HUES64 (cell line): ENCODE results near the gene ITPR3. TPM values are rescaled to one million over a fixed set of nuclear protein-coding genes. Genes with fewer than 3 reads are reported as not detected.
A peak's percentile ranks its signal among the peaks of the same experiment; 100 is the strongest.

Experiments
- H3K27ac ChIP-seq: 2 replicates; pipeline ENCODE4 v1.7.0; 2013; ENCODE audit warnings: low read depth, low read length, inconsistent platforms
- H3K27me3 ChIP-seq: 2 replicates; pipeline ENCODE4 v1.6.1; 2013; ENCODE audit warnings: mild to moderate bottlenecking, low read length; ENCODE audit not compliant: insufficient read depth
- H3K36me3 ChIP-seq: 2 replicates; pipeline ENCODE4 v1.6.1; 2013; ENCODE audit warnings: mild to moderate bottlenecking, low read length; ENCODE audit not compliant: insufficient read depth
- H3K4me1 ChIP-seq: 2 replicates; pipeline ENCODE4 v1.6.1; 2013; ENCODE audit warnings: mild to moderate bottlenecking, low read length, moderate library complexity; ENCODE audit not compliant: insufficient read depth
- H3K4me3 ChIP-seq: 2 replicates; pipeline ENCODE4 v1.5.1; 2013; ENCODE audit warnings: mild to moderate bottlenecking, low read length, moderate library complexity
- H3K9ac ChIP-seq: 2 replicates; pipeline ENCODE4 v1.6.1; 2013; ENCODE audit warnings: mild to moderate bottlenecking, low read depth, low read length
- H3K9me3 ChIP-seq: 2 replicates; pipeline ENCODE4 v1.6.1; 2013; ENCODE audit warnings: low read depth, low read length; ENCODE audit not compliant: insufficient read depth
- WGBS: fragments of 150-250, 120-280 bp; methylation state at CpG from one replicate; pipeline ENCODE4 v1.1.7; 2013; ENCODE audit warnings: missing lambda C conversion rate; 5-methylcytosine and 5-hydroxymethylcytosine counted together
- polyA plus RNA-seq, 2 experiments: library from polyadenylated mRNA; stranded (reverse); fragments of 50-300 nt; gene quantifications; one replicate each; pipeline ENCODE4 v1.2.3, GENCODE V29; 2013

The ITPR3 gene
- polyA plus RNA-seq (2013, experiment 1 of 2): 11.4 TPM
- polyA plus RNA-seq (2013, experiment 2 of 2): 12.3 TPM

DNA sequence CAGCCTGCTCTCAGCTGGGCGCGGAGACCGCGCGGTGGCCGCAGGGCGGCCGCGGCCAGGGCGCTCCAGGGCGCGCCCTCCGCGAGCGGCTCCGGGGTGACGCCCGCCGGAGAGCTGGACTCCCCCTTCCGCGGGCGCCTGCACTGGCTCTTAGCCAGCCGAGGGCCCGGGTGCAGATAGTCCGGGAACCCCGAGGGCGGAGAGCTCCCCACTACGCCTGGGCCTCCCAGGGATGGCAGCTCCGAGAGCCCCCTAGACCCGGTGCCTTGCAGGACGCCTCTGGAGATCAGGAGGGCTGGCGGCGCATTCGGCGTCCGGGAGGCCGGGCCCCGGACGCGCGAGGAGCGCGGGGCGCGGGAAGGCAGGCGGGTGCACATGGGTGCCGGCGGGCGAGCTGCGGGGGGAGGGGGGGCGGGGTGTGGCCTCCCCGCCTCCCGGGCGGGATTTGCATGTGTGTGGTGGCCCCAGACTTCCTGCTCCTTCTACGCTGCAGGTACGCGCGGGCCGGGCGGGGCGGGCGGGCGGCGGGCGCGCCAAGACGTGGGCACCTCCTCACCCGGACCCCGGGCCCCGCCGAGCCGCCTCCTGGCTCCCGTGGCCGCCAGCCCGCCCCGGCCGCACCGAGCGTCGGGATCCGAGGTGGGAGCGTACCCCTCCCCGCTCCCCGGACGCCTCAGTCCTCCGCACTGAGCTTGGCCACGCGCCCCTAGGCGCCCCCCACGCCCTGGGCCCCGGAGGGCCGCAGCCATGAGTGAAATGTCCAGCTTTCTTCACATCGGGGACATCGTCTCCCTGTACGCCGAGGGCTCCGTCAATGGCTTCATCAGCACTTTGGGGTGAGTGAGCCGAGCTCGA lies at the start of gene ITPR3:
TSS of gene ITPR3 (plus strand) at position 467 of the 855 bp plus-strand sequence. CDS start at position 748, 281 bp downstream.
- Histone ChIP-seq H3K9ac (peak within 1 kb of the TSS; percentile 78), H3K27me3 (peaks cover 46% of the 10 kb centered on the region), H3K36me3 (no peaks in the 10 kb centered on the region), H3K4me1 (peaks cover 22% of the 10 kb centered on the region), H3K27ac (peak within 1 kb of the TSS; percentile 46; the same call in 1 of the 2 replicates), H3K9me3 (no peaks in the 10 kb centered on the region), H3K4me3 (peak within 1 kb of the TSS; percentile 87)
- WGBS: under 1% methylated on average over 95 of the region's 99 CpGs

DNA sequence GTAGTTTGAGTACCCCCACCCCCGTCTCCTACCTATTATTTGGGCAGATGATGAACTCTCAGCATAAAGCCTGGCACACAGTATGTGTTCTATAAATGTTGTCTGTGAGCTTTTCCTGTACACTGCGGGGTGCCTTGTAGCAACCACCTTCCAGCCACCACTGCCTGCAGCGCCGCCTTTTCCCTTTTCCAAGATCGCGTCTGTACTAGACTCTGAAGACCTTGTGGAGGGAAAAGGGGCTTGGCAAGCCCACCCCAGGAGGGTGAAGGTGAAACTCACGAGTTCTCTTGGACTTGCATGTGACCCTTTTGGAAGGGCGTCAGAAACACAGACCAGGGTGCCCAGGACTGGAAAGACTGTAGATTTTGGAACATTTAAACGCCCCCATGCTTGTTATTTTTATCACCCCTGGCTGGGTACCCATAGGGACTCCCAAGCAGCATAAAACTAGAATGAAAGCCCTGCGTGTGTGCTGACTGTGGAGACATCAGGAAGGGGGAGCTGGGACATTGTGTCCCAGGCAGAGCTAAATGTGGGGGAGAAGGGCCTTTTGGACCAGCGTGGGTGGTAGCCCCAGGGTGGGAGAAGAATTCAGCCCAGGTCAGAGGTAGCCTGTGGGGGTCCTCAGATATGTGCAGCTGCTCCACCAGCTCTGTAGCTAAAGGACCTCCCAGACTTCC lies 49.3 kb upstream of the ITPR3 start:
- no peaks in the 10 kb centered on the region for H3K27me3 ChIP-seq
- H3K4me1 ChIP-seq: no peaks in the 10 kb centered on the region
- peaks cover 24% of the 10 kb centered on the region for H3K36me3 ChIP-seq
- WGBS: 72% methylated on average over 11 of the region's 11 CpGs
- H3K9ac ChIP-seq: peak overlapping the region; percentile 62; the same call in 1 of the 2 replicates
- peak overlapping the region; percentile 66 for H3K4me3 ChIP-seq
- no peak overlapping the region for H3K27ac ChIP-seq
- no peaks in the 10 kb centered on the region for H3K9me3 ChIP-seq

DNA sequence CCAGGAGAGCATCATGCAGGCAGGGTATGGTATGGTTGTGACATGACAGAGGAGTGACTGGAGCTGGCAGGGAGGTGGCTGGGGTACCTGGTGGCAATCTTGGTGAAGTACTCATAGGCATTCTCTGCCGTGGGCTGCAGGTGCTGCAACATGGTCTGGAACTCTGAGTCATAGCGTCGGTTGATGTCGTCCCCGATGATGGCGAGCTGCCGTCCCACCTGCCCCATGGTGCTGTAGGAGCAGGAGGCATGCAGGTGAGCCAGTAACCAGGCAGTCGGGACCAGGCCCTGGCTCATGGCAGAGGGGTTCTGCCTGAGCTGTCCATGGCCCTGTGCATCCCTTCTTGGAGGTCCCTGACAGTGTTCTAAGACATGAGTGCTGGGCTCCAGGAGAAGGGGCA lies 45.9 kb upstream of the ITPR3 start:
- Histone ChIP-seq H3K4me3 (no peak overlapping the region), H3K27me3 (no peaks in the 10 kb centered on the region), H3K9me3 (no peaks in the 10 kb centered on the region), H3K9ac (no peak overlapping the region), H3K27ac (no peak overlapping the region), H3K4me1 (0 out of 2 replicates have a peak, but pooled peaks cover under 1% of the 10 kb centered on the region), H3K36me3 (peaks cover 40% of the 10 kb centered on the region)
- WGBS: 95% methylated on average over 8 of the region's 8 CpGs

DNA sequence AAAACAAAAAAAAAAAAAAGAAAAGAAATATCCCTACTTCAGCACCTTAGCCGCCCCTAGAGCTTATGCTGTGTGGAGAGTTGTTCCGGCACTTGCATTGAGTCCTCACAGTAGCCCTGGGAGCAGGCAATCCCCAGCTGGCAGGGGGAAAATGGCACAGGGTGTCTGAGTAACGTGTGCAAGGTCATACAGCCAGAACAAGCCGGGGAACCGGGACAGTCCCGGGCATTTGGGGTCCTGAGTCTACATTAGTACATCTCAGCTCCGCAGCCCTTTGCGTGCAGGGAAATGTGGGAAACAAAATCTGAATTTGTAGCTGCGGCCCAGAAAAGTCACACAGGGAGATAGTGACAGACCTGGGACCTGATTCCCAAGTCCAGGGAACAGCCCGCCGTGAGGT lies 44.5 kb upstream of the ITPR3 start:
- Histone ChIP-seq H3K4me1 (0 out of 2 replicates have a peak, but pooled peaks cover 2% of the 10 kb centered on the region), H3K4me3 (no peak overlapping the region), H3K9me3 (no peaks in the 10 kb centered on the region), H3K27me3 (no peaks in the 10 kb centered on the region), H3K9ac (no peak overlapping the region), H3K36me3 (peaks cover 40% of the 10 kb centered on the region), H3K27ac (no peak overlapping the region)
- 96% methylated on average over 11 of the region's 11 CpGs for WGBS

DNA sequence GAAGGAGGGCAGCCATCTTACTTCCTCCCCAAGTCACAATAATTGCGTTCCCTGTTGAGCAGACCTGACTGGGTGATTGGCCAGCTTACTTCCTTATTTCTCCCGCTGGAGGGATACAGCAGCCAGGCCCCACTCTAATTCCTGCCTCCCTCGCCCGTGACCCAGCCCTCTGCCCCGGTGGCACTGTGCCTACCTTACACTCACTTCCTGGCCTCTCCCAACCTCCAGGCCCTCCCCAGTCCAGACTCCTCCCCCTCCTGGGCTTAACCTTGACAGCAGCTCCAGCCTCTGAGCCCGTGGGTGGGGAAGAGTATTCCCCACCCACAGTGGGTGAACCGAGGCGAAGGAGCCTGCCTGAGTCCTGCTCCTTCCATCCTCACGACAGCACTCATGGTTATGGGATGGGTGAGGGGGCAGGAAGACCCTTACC lies 44.0 kb upstream of the ITPR3 start:
- Histone ChIP-seq H3K36me3 (peaks cover 40% of the 10 kb centered on the region), H3K4me3 (no peak overlapping the region), H3K27me3 (no peaks in the 10 kb centered on the region), H3K27ac (no peak overlapping the region), H3K9me3 (no peaks in the 10 kb centered on the region), H3K4me1 (0 out of 2 replicates have a peak, but pooled peaks cover 2% of the 10 kb centered on the region), H3K9ac (no peak overlapping the region)
- 91% methylated on average over 9 of the region's 9 CpGs for WGBS

DNA sequence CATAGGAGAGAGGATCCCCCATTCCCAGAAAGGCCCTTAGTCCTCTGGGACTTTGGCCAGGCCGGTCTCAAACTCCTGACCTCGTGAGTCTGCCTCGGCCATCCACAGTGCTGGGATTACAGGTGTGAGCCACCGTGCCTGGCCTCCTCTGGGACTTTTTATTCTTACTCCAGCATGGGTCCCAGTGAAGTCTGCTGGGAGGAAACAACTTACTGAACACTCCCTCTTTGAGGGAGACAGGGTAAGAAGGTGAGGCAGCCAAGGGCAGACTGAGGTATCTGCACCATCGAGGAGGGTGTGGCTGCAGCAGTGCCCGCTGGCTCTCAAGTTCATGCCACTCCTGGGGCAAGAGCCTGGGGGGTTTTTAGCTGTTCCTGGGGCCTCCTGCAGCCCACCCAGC lies 43.4 kb upstream of the ITPR3 start:
- H3K27me3 ChIP-seq: no peaks in the 10 kb centered on the region
- no peak overlapping the region for H3K4me3 ChIP-seq
- no peak overlapping the region for H3K9ac ChIP-seq
- H3K4me1 ChIP-seq: 0 out of 2 replicates have a peak, but pooled peaks cover 2% of the 10 kb centered on the region
- 94% methylated on average over 6 of the region's 6 CpGs for WGBS
- H3K9me3 ChIP-seq: no peaks in the 10 kb centered on the region
- no peak overlapping the region for H3K27ac ChIP-seq
- peaks cover 40% of the 10 kb centered on the region for H3K36me3 ChIP-seq

DNA sequence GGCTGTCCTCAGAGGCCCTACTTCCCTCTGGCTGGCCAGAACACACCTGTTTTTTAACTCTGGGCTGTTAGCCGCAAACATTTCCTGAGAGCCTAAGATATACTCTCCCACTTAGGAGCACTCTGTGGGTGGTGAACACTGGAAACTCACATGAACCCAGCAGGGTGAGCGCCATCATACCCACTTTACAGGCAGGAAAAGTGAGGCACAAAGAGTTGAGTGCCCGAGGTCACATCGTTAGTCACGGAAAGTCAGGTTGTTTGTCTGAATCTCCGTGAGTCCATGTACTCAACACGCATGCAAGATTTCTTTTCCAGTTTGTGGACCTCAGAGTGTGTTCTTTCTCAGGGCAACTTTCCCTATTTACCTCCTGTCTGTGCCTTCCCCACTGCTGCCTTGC lies 43.0 kb upstream of the ITPR3 start:
- Histone ChIP-seq H3K4me1 (0 out of 2 replicates have a peak, but pooled peaks cover 2% of the 10 kb centered on the region), H3K27me3 (no peaks in the 10 kb centered on the region), H3K27ac (no peak overlapping the region), H3K36me3 (peaks cover 40% of the 10 kb centered on the region), H3K9ac (no peak overlapping the region), H3K9me3 (no peaks in the 10 kb centered on the region), H3K4me3 (no peak overlapping the region)
- 96% methylated on average over 7 of the region's 7 CpGs for WGBS

DNA sequence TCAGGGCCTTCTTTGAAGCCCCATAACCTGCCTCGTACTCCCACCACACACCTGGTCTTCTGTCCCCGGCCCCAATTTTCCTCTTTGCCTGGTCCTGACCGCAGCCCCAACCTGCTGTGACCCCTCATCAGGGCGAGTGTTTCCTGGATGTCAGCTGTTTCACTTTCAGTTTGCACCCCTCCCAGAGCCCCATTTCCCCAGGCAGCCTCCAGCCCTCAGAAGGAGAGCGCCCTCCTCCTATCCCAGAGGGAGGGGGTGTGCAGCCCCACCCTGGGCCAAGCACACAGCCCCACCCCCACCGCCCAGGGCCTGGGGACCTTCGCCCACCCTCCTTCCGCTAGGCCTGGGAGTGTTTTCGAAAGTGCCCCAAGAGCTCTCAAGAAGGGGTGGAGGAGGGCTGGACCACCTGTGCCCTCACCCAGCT lies 42.5 kb upstream of the ITPR3 start:
- WGBS: 92% methylated on average over 6 of the region's 9 CpGs

DNA sequence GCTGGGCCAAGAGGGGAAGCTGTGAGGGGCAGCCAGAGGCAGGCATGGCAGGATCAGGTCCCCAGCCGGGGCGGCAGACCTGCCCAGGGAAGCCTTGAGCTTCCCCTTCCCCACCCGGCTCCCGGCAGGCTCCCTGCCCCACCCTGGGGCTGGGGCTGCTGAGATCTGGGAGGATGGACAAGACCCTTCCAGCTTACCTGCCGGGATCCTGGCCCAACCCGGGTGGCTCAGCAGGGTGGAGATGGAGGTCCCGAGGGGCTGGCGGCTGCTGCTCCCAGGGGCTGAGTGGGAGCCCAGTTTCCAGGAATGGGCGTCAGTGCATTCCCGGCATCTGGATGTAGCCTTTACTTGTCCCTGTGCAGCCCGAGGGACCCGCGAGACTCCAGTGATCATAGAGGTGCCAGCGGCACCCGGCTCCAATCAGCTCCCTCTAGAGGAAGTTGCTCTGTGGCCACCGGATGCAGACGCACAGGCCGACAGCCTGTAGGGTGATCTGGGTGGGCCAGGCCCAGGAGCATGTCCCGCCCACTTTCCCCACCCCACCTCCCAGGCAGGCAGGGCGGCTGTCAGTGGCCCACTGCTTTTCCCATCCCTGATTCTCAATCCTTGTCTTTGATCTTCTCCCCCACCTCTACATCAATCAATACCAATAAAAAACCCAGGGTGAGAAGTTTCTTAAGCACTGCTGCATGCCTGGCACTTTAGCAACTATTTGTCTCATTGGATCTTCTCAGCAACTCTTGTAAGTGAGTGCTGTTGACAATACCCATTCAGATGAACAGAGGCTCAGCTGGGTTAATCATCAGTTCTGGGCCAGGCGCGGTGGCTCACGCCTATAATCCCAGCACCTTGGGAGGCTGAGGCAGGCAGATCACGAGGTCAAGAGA lies 41.1 kb upstream of the ITPR3 start, which contains the start of gene BAK1:
TSS of gene BAK1 (minus strand) at position 449 of the 887 bp plus-strand sequence. CDS start 2,672 bp downstream, outside the sequence.
- Histone ChIP-seq H3K4me1 (0 out of 2 replicates have a peak, but pooled peaks cover 2% of the 10 kb centered on the region), H3K9me3 (no peaks in the 10 kb centered on the region), H3K4me3 (peak within 1 kb of the TSS; percentile 94), H3K27me3 (no peaks in the 10 kb centered on the region), H3K9ac (peak within 1 kb of the TSS; percentile 83), H3K27ac (peak within 1 kb of the TSS; percentile 59), H3K36me3 (peaks cover 26% of the 10 kb centered on the region)
- whole genome bisulfite sequencing: 4% methylated on average over 24 of the region's 24 CpGs

More for the DNA sequence above, 42.5 kb upstream of the ITPR3 start:
- no peak overlapping the region for H3K9ac ChIP-seq
- no peaks in the 10 kb centered on the region for H3K9me3 ChIP-seq
- peak overlapping the region; percentile 94; the same call in 1 of the 2 replicates for H3K4me3 ChIP-seq
- H3K27ac ChIP-seq: no peak overlapping the region
- peaks cover 40% of the 10 kb centered on the region for H3K36me3 ChIP-seq
- no peaks in the 10 kb centered on the region for H3K27me3 ChIP-seq
- 0 out of 2 replicates have a peak, but pooled peaks cover 2% of the 10 kb centered on the region for H3K4me1 ChIP-seq

DNA sequence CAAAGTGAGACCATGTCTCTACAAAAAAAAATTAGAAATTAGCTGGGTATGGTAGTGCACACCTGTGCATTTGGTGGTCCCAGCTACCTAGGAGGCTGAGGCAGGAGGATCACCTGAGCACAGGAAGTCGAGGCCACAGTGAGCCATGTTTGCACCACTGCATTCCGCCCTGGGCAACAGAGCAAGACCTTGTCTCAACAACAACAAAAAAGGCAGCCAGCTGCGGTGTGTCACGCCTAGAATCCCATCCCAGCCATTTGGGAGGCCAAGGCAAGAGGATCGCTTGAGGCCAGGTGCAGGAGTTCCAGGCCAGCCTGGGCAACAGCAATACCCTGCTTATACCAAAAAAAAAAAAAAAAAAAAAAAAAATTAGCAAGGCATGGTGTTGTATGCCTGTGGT lies 39.9 kb upstream of the ITPR3 start:
- H3K9me3 ChIP-seq: no peaks in the 10 kb centered on the region
- WGBS: 96% methylated on average over 5 of the region's 5 CpGs
- H3K36me3 ChIP-seq: peaks cover 19% of the 10 kb centered on the region
- H3K9ac ChIP-seq: no peak overlapping the region
- H3K27me3 ChIP-seq: no peaks in the 10 kb centered on the region
- no peak overlapping the region for H3K4me3 ChIP-seq
- no peak overlapping the region for H3K27ac ChIP-seq
- H3K4me1 ChIP-seq: 0 out of 2 replicates have a peak, but pooled peaks cover 2% of the 10 kb centered on the region
